A549 (cell line): Measurements from ENCODE around the gene DGLUCY. TPM values are rescaled to one million over a fixed set of nuclear protein-coding genes. Genes with fewer than 3 reads are reported as not detected.
"Not testable (repeated sequence)": the region's sequence is repeated elsewhere in the genome, so short reads cannot be mapped to it uniquely, and the experiment has no call there.

Experiments
- ATAC-seq, 2 experiments: fragments of 200-7000 bp in 1 of 2; fragments of >200 bp in 1 of 2; cut with Nextera tagmentation in 1 of 2; cut with Tn5 transposase in 1 of 2; 3 replicates each; pipeline versions ENCODE4 v1.8.0 to v1.9.1; 2018 to 2020; ENCODE audit warnings: mild to moderate bottlenecking in 1 of 2, moderate library complexity in 1 of 2
- CTCF ChIA-PET: fragments of 300-600 bp; sonication (Branson Sonifier 250); formaldehyde crosslinking; extraction: SDS; loops from one replicate; lab custom pipeline; 2021; ENCODE audit warnings: antibody characterized with exemption, inconsistent platforms; lab: Yijun Ruan, JAX
- POLR2A ChIA-PET: fragments of 350-600 bp; formaldehyde crosslinking; extraction: SDS; loops from one replicate; lab custom pipeline; 2021; ENCODE audit warnings: antibody characterized with exemption, inconsistent platforms; lab: Yijun Ruan, JAX
- DNase-seq, 2 experiments: peaks; one replicate each; pipeline versions ENCODE4 v3.0.0 to v3.0.0-alpha.2; 2011 to 2016; ENCODE audit warnings: low read depth in 1 of 2, low spot score in 1 of 2
- FAIRE-seq: peaks from 2 replicates; lab custom pipeline; 2011; peaks lifted over from hg19 to GRCh38; lab: Jason Lieb, UNC
- H3K27ac ChIP-seq, 2 experiments: fragments of >200 bp; sonication (Bioruptor Twin); formaldehyde crosslinking; 3 replicates each; pipeline ENCODE4 v1.5.1; 2016 to 2017
- H3K4me1 ChIP-seq: fragments of >200 bp; sonication (Bioruptor Twin); formaldehyde crosslinking; 3 replicates; pipeline ENCODE4 v1.6.1; 2016
- H3K4me2 ChIP-seq: fragments of >200 bp; sonication (Bioruptor Twin); formaldehyde crosslinking; 3 replicates; pipeline ENCODE4 v1.6.1; 2016
- H3K4me3 ChIP-seq: fragments of >200 bp; sonication (Bioruptor Twin); formaldehyde crosslinking; 3 replicates; pipeline ENCODE4 v1.5.1; 2016
- H3K9me3 ChIP-seq: fragments of >200 bp; sonication (Bioruptor Twin); formaldehyde crosslinking; 3 replicates; pipeline ENCODE4 v1.6.1; 2016
- CBX2 ChIP-seq: fragments of 200-600 bp; sonication (generic); IDR thresholded peaks from 2 replicates; pipeline ENCODE4 v1.6.1; 2016; ENCODE audit warnings: low read depth, mild to moderate bottlenecking, borderline replicate concordance
- CEBPB ChIP-seq, 2 experiments: fragments of >200 bp in 1 of 2; sonication (Bioruptor Twin) in 1 of 2; formaldehyde crosslinking in 1 of 2; IDR thresholded peaks; 2 replicates each; pipeline ENCODE4 v1.6.1; 2012 to 2016
- EP300 ChIP-seq, 2 experiments: fragments of >200 bp; sonication (Bioruptor Twin); formaldehyde crosslinking; IDR thresholded peaks; 2 replicates in 1 of 2; 3 replicates in 1 of 2; pipeline ENCODE4 v1.6.1; 2016 to 2017
- FOSL2 ChIP-seq, 2 experiments: fragments of 450-650 bp in 1 of 2; fragments of >200 bp in 1 of 2; sonication (Bioruptor Twin) in 1 of 2; formaldehyde crosslinking; IDR thresholded peaks; 2 replicates each; pipeline versions ENCODE4 v1.5.0 to v1.6.1; 2016 to 2020; ENCODE audit warnings: mild to moderate bottlenecking in 1 of 2, moderate library complexity in 1 of 2
- GATA3 ChIP-seq: IDR thresholded peaks from 2 replicates; pipeline ENCODE4 v1.6.1; 2012; ENCODE audit warnings: borderline replicate concordance
- HES2 ChIP-seq: fragments of >200 bp; sonication (Bioruptor Twin); formaldehyde crosslinking; IDR thresholded peaks from 2 replicates; pipeline ENCODE4 v1.6.1; 2016
- HEYL ChIP-seq: fragments of 250-450 bp; sonication (Bioruptor Pico); IDR thresholded peaks from 2 replicates; pipeline ENCODE4 v1.8.0; 2021; ENCODE audit warnings: mild to moderate bottlenecking, moderate library complexity
- JUN ChIP-seq, 2 experiments: fragments of >200 bp; sonication (Bioruptor Twin); formaldehyde crosslinking; IDR thresholded peaks; 2 replicates in 1 of 2; 3 replicates in 1 of 2; pipeline ENCODE4 v1.6.1; 2016 to 2017
- PBX3 ChIP-seq: IDR thresholded peaks from 2 replicates; pipeline ENCODE4 v1.6.1; 2012
- PHF8 ChIP-seq: fragments of 200-600 bp; sonication (generic); IDR thresholded peaks from 2 replicates; pipeline ENCODE4 v1.6.1; 2016; ENCODE audit warnings: low read depth, mild to moderate bottlenecking, antibody characterized with exemption, moderate library complexity, borderline replicate concordance
- POLR2AphosphoS2 ChIP-seq: conservative IDR thresholded peaks from 2 replicates; pipeline ENCODE4 v1.6.1; 2012; ENCODE audit warnings: low read length, improper control_type of control experiment, inconsistent platforms
- RARB ChIP-seq: fragments of 250-450 bp; sonication (Bioruptor Pico); IDR thresholded peaks from 2 replicates; pipeline ENCODE4 v1.8.0; 2021; ENCODE audit warnings: mild to moderate bottlenecking, moderate library complexity
- SMC3 ChIP-seq: fragments of >200 bp; sonication (Bioruptor Twin); formaldehyde crosslinking; IDR thresholded peaks from 3 replicates; pipeline ENCODE4 v1.6.1; 2018; ENCODE audit warnings: inconsistent platforms
- SREBF2 ChIP-seq: fragments of 450-650 bp; IDR thresholded peaks from 2 replicates; pipeline ENCODE4 v1.6.1; 2014; ENCODE audit warnings: mild to moderate bottlenecking, moderate library complexity
- ZSCAN20 ChIP-seq: fragments of 250-450 bp; sonication (Bioruptor Pico); IDR thresholded peaks from 2 replicates; pipeline ENCODE4 v1.8.0; 2022; ENCODE audit warnings: mild to moderate bottlenecking, moderate library complexity
- WGBS: methylation state at CpG from one replicate; pipeline ENCODE4 v1.1.6; 2017; ENCODE audit errors: missing lambda C conversion rate; 5-methylcytosine and 5-hydroxymethylcytosine counted together
- polyA plus RNA-seq, 4 experiments: library from polyadenylated mRNA; depleted of rRNA in 3 of 4; stranded (reverse); fragments of >200 nt; fragmentation: RNase III in 1 of 4; extraction: RNeasy Plus Mini Kit Qiagen cat#74134 plus additional on column Dnase treatment in 1 of 4; gene quantifications; 2 replicates in 3 of 4; 3 replicates in 1 of 4; pipeline ENCODE4 v1.2.3, GENCODE V29; 2011 to 2017
- TF ChIP-seq, protein P1 (sequence below): IDR thresholded peaks from 2 replicates; pipeline ENCODE4 v1.6.1; 2012
- TF ChIP-seq, protein P2 (sequence below): fragments of 450-650 bp; IDR thresholded peaks from 2 replicates; pipeline ENCODE4 v1.6.1; 2014; ENCODE audit warnings: antibody characterized with exemption

The DGLUCY gene
- polyA plus RNA-seq, 2 of the 4 experiments (the other 2 are of a cell fraction), result 14.4 to 17.5 TPM

- TF ChIP-seq HES2 (no peak), RARB (CRISPR knock-in tag) (no peak), GATA3 (no peak), POLR2AphosphoS2 (no peak), PHF8 (no peak), PBX3 (no peak), CEBPB (IDR thresholded peaks at IDR 0.05) (no peak), SREBF2 (no peak)
- TF ChIP-seq, protein P1, sequence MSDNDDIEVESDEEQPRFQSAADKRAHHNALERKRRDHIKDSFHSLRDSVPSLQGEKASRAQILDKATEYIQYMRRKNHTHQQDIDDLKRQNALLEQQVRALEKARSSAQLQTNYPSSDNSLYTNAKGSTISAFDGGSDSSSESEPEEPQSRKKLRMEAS, result no peak
Measured at GRCh38 chr14:91177073-91178034, 63.5 kb downstream of the DGLUCY start (continued).

- H3K9me3 ChIP-seq, result no peaks in the 10 kb centered on the region
- H3K4me1 ChIP-seq, result no peaks in the 10 kb centered on the region
- DNase-seq (no peak), FAIRE-seq (no peak), ATAC-seq (no peak)
- no peak overlapping the region for H3K27ac ChIP-seq
- H3K4me3 ChIP-seq, result no peak overlapping the region
- H3K4me2 ChIP-seq, result no peak overlapping the region
- 80% methylated on average over 2 of the region's 2 CpGs for WGBS
- TF ChIP-seq SMC3 (no peak), CBX2 (no peak)
- TF ChIP-seq, all 56 proteins: peak for 0
- ChIA-PET POLR2A (no interaction called here), CTCF (interaction anchor here (11.5 kb wide), 1 partner anchor 107 kb away, joined by 169 read pairs; no protein-coding TSS in a partner anchor)
Measured at GRCh38 chr14:91180611-91181010, 66.7 kb downstream of the DGLUCY start.

DNA sequence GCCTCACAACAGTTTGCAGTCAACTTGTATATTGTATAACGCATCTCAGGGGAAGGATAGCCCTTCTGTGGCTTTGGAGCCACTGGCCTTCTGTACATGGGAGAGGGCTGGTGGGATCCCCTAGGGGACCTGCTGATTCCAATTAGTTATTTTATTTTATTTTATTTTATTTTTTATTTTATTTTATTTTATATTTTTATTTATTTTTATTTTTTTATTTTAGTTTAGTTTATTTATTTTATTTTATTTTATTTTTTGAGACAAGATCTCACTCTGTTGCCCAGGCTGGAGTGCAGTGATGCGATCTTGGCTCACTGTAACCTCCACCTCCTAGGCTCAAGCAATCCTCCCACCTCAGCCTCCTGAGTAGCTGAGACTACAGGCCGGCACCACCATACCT is 68.9 kb downstream of the DGLUCY start:
- CTCF ChIA-PET, result interaction anchor here (1.5 kb wide), 1 partner anchor 9 kb away, joined by 15 read pairs; no protein-coding TSS in a partner anchor

GRCh38 chr14:91184559-91184958 is 70.7 kb downstream of the DGLUCY start:
- TF ChIP-seq JUN (IDR thresholded peaks at IDR 0.05) (no peak), HEYL (CRISPR knock-in tag) (no peak), EP300 (IDR thresholded peaks at IDR 0.05) (no peak), FOSL2 (IDR thresholded peaks at IDR 0.05) (no peak), FOSL2 (CRISPR knock-in tag; IDR thresholded peaks at IDR 0.05) (no peak), ZSCAN20 (CRISPR knock-in tag) (no peak)
- TF ChIP-seq, protein P2, sequence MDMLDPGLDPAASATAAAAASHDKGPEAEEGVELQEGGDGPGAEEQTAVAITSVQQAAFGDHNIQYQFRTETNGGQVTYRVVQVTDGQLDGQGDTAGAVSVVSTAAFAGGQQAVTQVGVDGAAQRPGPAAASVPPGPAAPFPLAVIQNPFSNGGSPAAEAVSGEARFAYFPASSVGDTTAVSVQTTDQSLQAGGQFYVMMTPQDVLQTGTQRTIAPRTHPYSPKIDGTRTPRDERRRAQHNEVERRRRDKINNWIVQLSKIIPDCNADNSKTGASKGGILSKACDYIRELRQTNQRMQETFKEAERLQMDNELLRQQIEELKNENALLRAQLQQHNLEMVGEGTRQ, result no peak
- TF ChIP-seq, all 56 proteins: peak for 0
- POLR2A ChIA-PET, result no interaction called here

More for the DNA sequence above, 68.9 kb downstream of the DGLUCY start:
- WGBS, result 84% methylated on average over 3 of the region's 3 CpGs
- H3K9me3 ChIP-seq, ATAC-seq, H3K4me1 ChIP-seq, DNase-seq, H3K27ac ChIP-seq, H3K4me2 ChIP-seq, FAIRE-seq, POLR2A ChIA-PET, H3K4me3 ChIP-seq: not testable (repeated sequence)

More at GRCh38 chr14:91184559-91184958, 70.7 kb downstream of the DGLUCY start:
- H3K4me1 ChIP-seq, result no peaks in the 10 kb centered on the region
- no peak for ATAC-seq
- no peak overlapping the region for H3K4me2 ChIP-seq
- no peak for DNase-seq
- H3K9me3 ChIP-seq, result no peaks in the 10 kb centered on the region
- FAIRE-seq, result no peak
- H3K27ac ChIP-seq, result no peak overlapping the region
- H3K4me3 ChIP-seq, result no peak overlapping the region
- CTCF ChIA-PET, result interaction anchor here (0.6 to 1.5 kb wide), 4 partner anchors 11 to 901 kb away, joined by 3 to 15 read pairs (median 3); partner anchors contain the start of gene DGLUCY
